K562 (cell line): ENCODE data around the gene NLRP6. TPM values are rescaled to one million over a fixed set of nuclear protein-coding genes. Genes with fewer than 3 reads are reported as not detected.

Experiments
- JUNB ChIP-seq: fragments of 450-650 bp; formaldehyde crosslinking; conservative IDR thresholded peaks from 2 replicates; pipeline ENCODE4 v1.4.0; 2020; ENCODE audit warnings: mild to moderate bottlenecking
- POLR2G ChIP-seq: fragments of 200-400 bp; formaldehyde crosslinking; IDR thresholded peaks from 2 replicates; pipeline ENCODE4 v1.6.1; 2017; ENCODE audit warnings: low read depth, mild to moderate bottlenecking, antibody characterized with exemption, low read length, moderate library complexity
- RNF2 ChIP-seq: sonication (generic); IDR thresholded peaks from 2 replicates; pipeline ENCODE4 v1.6.1; 2016
- THAP7 ChIP-seq: fragments of 250-450 bp; sonication (Bioruptor Pico); IDR thresholded peaks from 2 replicates; pipeline ENCODE4 v1.5.0; 2021
- ZBTB2 ChIP-seq: fragments of 450-650 bp; IDR thresholded peaks from 2 replicates; pipeline ENCODE4 v1.6.1; 2016; ENCODE audit warnings: antibody characterized with exemption
- ZBTB40 ChIP-seq, 2 experiments: fragments of 450-650 bp in 1 of 2; sonication (generic) in 1 of 2; formaldehyde crosslinking in 1 of 2; IDR thresholded peaks; 2 replicates each; pipeline versions ENCODE4 v1.7.1 to v1.9.0; 2016 to 2022; ENCODE audit warnings: inconsistent platforms in 1 of 2, mild to moderate bottlenecking in 1 of 2, missing genetic modification reagents in 1 of 2
- ZFP36 ChIP-seq: fragments of 150-350 bp; IDR thresholded peaks from 2 replicates; pipeline ENCODE4 v1.6.1; 2018; ENCODE audit warnings: low read length, low read depth; ENCODE audit not compliant: partially characterized antibody
- polyA plus RNA-seq, 8 experiments: library from polyadenylated mRNA; depleted of rRNA in 4 of 8; stranded (reverse) in 5 of 8; unstranded in 3 of 8; fragments of >200 nt; fragmentation: Nextera tagmentation in 2 of 8; fragmentation: Illumina TruSeq in 1 of 8; extraction: Ambion mirVana in 2 of 8; extraction: Trizol in 1 of 8; gene quantifications; 2 replicates each; pipeline versions ENCODE4 v1.2.1 to v1.2.3, GENCODE V29; 2011 to 2014; ENCODE audit warnings: inconsistent platforms in 1 of 8, missing spikeins in 1 of 8
- total RNA-seq, 7 experiments: library from RNA; depleted of rRNA in 6 of 7; stranded (reverse); fragments of >200 nt in 6 of 7; fragmentation: Illumina TruSeq in 2 of 7; extraction: Trizol in 2 of 7; gene quantifications; 2 replicates each; pipeline versions ENCODE4 v1.2.1 to v1.2.3, GENCODE V29; 2011 to 2021; ENCODE audit warnings: low replicate concordance in 1 of 7

The NLRP6 gene
- total and polyA plus RNA-seq, 9 of the 15 experiments (the other 6 are each of a cell fraction or from before 2014, with no cell fraction given), result 0.03 to 0.18 (median 0.15) TPM; not detected in 5

- peak; percentile 43; the same call in 1 of the 2 replicates for TF ChIP-seq ZBTB2
- TF ChIP-seq POLR2G, result peak; percentile 40; the same call in 1 of the 2 replicates
- TF ChIP-seq THAP7, result 0 out of 2 replicates have a peak, but pooled peaks have one; percentile 11
- peak; percentile 14; the same call in 1 of the 2 replicates for TF ChIP-seq ZBTB40 (IDR thresholded peaks at IDR 0.05)
- TF ChIP-seq ZBTB40 (CRISPR knock-in tag; IDR thresholded peaks at IDR 0.05), result no peak
- TF ChIP-seq ZFP36, result peak; percentile 6
- peak; percentile 31; the same call in 1 of the 2 replicates for TF ChIP-seq RNF2
- TF ChIP-seq JUNB, result peak; percentile 71
- TF ChIP-seq, all 486 proteins: peak for 118
These were observed 48.8 kb downstream of the NLRP6 start (continued) for GRCh38 chr11:326842-327580.
